OCI-LY7 (cell line): Measurements from ENCODE around the gene EFCAB11. TPM values are rescaled to one million over a fixed set of nuclear protein-coding genes. Genes with fewer than 3 reads are reported as not detected.

ENCODE experiments used
- BruUV-seq: library from RNA; stranded (reverse); fragments of 400-500 nt; replicated peaks from 2 replicates; lab custom pipeline; 2021; lab: Mats Ljungman, UMichigan
- CTCF ChIA-PET: fragments of 300-600 bp; sonication (Branson Sonifier 250); formaldehyde crosslinking; loops from one replicate; lab custom pipeline; 2022; ENCODE audit warnings: antibody characterized with exemption; ENCODE audit not compliant: unreplicated experiment; lab: Charles Lee
- POLR2A ChIA-PET: fragments of 300-600 bp; sonication (Branson Sonifier 250); formaldehyde crosslinking; loops from one replicate; lab custom pipeline; 2022; ENCODE audit warnings: antibody characterized with exemption; lab: Charles Lee
- DNase-seq: peaks from one replicate; pipeline ENCODE4 v3.0.0-alpha.2; 2015; ENCODE audit warnings: low spot score
- H2AFZ ChIP-seq: fragments of 200-600 bp; sonication (generic), shearing (Covaris generic); 2 replicates; pipeline ENCODE4 v1.6.1; 2014; ENCODE audit warnings: mild to moderate bottlenecking, antibody characterized with exemption, low read length, moderate library complexity
- H3K27ac ChIP-seq: fragments of 200-600 bp; sonication (generic); 2 replicates; pipeline ENCODE4 v1.5.1; 2014; ENCODE audit warnings: mixed run types, low read depth, mild to moderate bottlenecking, moderate library complexity, low read length, inconsistent platforms; ENCODE audit not compliant: poor library complexity, severe bottlenecking
- H3K36me3 ChIP-seq: fragments of 200-600 bp; sonication (generic); 2 replicates; pipeline ENCODE4 v1.6.1; 2014; ENCODE audit warnings: mild to moderate bottlenecking, antibody characterized with exemption, low read length, moderate library complexity, mixed read lengths; ENCODE audit not compliant: insufficient read depth
- H3K4me1 ChIP-seq: fragments of 200-600 bp; sonication (generic); 2 replicates; pipeline ENCODE4 v1.5.1; 2014; ENCODE audit warnings: mild to moderate bottlenecking, low read length; ENCODE audit not compliant: insufficient read depth, poor library complexity, severe bottlenecking
- H3K4me2 ChIP-seq: fragments of 200-600 bp; sonication (generic); 2 replicates; pipeline ENCODE4 v1.6.1; 2014; ENCODE audit warnings: mild to moderate bottlenecking, low read length
- H3K4me3 ChIP-seq: fragments of 200-600 bp; sonication (generic); 2 replicates; pipeline ENCODE4 v1.5.1; 2014; ENCODE audit warnings: mild to moderate bottlenecking, low read depth, low read length; ENCODE audit not compliant: poor library complexity, severe bottlenecking
- H3K79me2 ChIP-seq: fragments of 200-600 bp; sonication (generic); 2 replicates; pipeline ENCODE4 v1.6.1; 2016; ENCODE audit warnings: low read depth, mild to moderate bottlenecking, low read length, moderate library complexity, mixed read lengths; ENCODE audit not compliant: insufficient read depth
- H3K9me2 ChIP-seq: fragments of 200-600 bp; sonication (generic); 2 replicates; pipeline ENCODE4 v1.6.1; 2016; ENCODE audit warnings: mild to moderate bottlenecking, low read length, mixed read lengths; ENCODE audit not compliant: insufficient read depth
- H3K9me3 ChIP-seq: fragments of 200-600 bp; sonication (generic); 2 replicates; pipeline ENCODE4 v1.6.1; 2014; ENCODE audit warnings: mild to moderate bottlenecking, mixed run types, low read length, mixed read lengths
- H4K20me1 ChIP-seq: fragments of 200-600 bp; sonication (generic); 2 replicates; pipeline ENCODE4 v1.6.1; 2014; ENCODE audit warnings: mild to moderate bottlenecking, antibody characterized with exemption, low read length, moderate library complexity, mixed read lengths; ENCODE audit not compliant: insufficient read depth
- CTCF ChIP-seq: fragments of 200-600 bp; sonication (generic); conservative IDR thresholded peaks from 2 replicates; pipeline ENCODE4 v1.5.1; 2014; ENCODE audit warnings: mild to moderate bottlenecking, antibody characterized with exemption, low read length, moderate library complexity, mixed read lengths
- EZH2phosphoT487 ChIP-seq: fragments of 200-600 bp; sonication (generic); IDR thresholded peaks from 2 replicates; pipeline ENCODE4 v1.6.1; 2018; ENCODE audit warnings: low read depth, borderline replicate concordance, mild to moderate bottlenecking, mixed run types, antibody characterized with exemption, low read length, moderate library complexity, mixed read lengths
- intact Hi-C: fragments of 100-400 bp; cut with micrococcal nuclease; formaldehyde crosslinking; loops from one replicate; pipeline ENCODE4 v1.10.0; 2022; ENCODE audit not compliant: unreplicated experiment
- total RNA-seq, 2 experiments: library from RNA; depleted of rRNA in 1 of 2; stranded (reverse); fragments of >200 nt in 1 of 2; shearing (Covaris generic) in 1 of 2; gene quantifications; 2 replicates each; pipeline ENCODE4 v1.2.3, GENCODE V29; 2014 to 2022

EFCAB11 gene
- total RNA-seq, 2 experiments from 2014 or later = 9.3 to 29.5 TPM

DNA sequence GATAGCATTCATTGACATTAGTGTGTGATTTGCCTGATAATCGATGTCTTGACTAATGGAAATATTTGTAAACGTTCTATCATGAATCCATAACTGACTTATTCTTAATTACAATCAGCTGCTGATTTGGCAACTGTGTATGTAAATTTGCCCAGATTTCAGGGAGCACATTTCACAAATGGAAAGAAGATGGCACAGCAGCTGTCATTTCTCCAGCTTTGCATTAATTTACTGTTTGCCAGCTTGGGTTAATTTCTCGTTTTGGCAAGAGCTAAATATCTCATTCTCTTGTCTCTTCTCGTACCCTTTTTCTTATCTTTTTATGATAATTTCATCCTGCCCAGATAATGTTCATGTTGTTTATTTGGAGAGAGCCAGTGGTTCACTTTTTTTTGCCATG lies 24.1 kb upstream of the EFCAB11 start:
- H3K4me3 ChIP-seq = no peak overlapping the region
- ChIA-PET POLR2A (interaction anchor here (0.7 to 1.3 kb wide), 3 partner anchors 10 to 1298 kb away, joined by 3 read pairs; no protein-coding TSS in a partner anchor), CTCF (no interaction called here)
- intact Hi-C loops = no loop called here
- H2AFZ ChIP-seq = no peak overlapping the region
- H3K27ac ChIP-seq = no peak overlapping the region
- H4K20me1 ChIP-seq = no peaks in the 10 kb centered on the region
- no peaks in the 10 kb centered on the region for H3K79me2 ChIP-seq
- BruUV-seq = no TSS peak
- H3K9me3 ChIP-seq = no peaks in the 10 kb centered on the region
- DNase-seq = no peak
- no peaks in the 10 kb centered on the region for H3K9me2 ChIP-seq
- no peak overlapping the region for H3K4me2 ChIP-seq
- H3K36me3 ChIP-seq = peaks cover 97% of the 10 kb centered on the region
- TF ChIP-seq EZH2phosphoT487 (no peak), CTCF (no peak)
- no peaks in the 10 kb centered on the region for H3K4me1 ChIP-seq

DNA sequence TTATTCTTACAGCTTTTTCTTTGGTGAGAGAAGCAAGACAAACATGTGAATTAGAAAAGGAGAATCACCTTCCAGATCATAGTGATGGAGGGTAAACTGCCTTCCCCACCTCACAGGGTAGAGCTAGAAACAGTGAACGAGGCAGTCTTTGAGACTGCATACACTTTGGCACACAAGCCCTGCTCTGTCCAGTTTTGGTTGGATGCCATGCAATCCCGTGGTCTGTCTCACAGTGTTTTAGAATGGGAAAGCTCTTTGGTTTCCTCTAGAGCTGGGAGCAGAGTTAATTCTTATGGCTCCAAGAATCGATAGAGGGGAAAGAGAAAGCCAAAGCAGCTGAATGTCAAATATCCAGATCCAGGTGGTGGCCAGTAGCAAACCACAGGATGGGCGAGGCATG lies 23.1 kb upstream of the EFCAB11 start:
- peaks cover 97% of the 10 kb centered on the region for H3K36me3 ChIP-seq
- no peak overlapping the region for H3K27ac ChIP-seq
- ChIA-PET CTCF (no interaction called here), POLR2A (interaction anchor here (0.6 to 1.7 kb wide), 5 partner anchors 15 to 99 kb away, joined by 3 to 4 read pairs (median 3); no protein-coding TSS in a partner anchor)
- BruUV-seq = no TSS peak
- no peaks in the 10 kb centered on the region for H3K4me1 ChIP-seq
- H3K4me2 ChIP-seq = no peak overlapping the region
- TF ChIP-seq CTCF (no peak), EZH2phosphoT487 (no peak)
- DNase-seq = no peak
- intact Hi-C loops = no loop called here
- no peak overlapping the region for H2AFZ ChIP-seq
- no peaks in the 10 kb centered on the region for H3K9me2 ChIP-seq
- H3K79me2 ChIP-seq = no peaks in the 10 kb centered on the region
- H3K9me3 ChIP-seq = no peaks in the 10 kb centered on the region
- H4K20me1 ChIP-seq = 0 out of 2 replicates have a peak, but pooled peaks cover 4% of the 10 kb centered on the region
- no peak overlapping the region for H3K4me3 ChIP-seq

- TF ChIP-seq EZH2phosphoT487 (no peak), CTCF (peak; percentile 94)
- ChIA-PET POLR2A (interaction anchor here (2.2 kb wide), 1 partner anchor 10 kb away, joined by 6 read pairs; no protein-coding TSS in a partner anchor), CTCF (no interaction called here)
- no peaks in the 10 kb centered on the region for H3K79me2 ChIP-seq
- intact Hi-C loops = loop anchor here (1.0 kb wide), 1 partner anchor 262 kb away; no protein-coding TSS in a partner anchor
- peak; percentile 58 for DNase-seq
- 0 out of 2 replicates have a peak, but pooled peaks cover 5% of the 10 kb centered on the region for H4K20me1 ChIP-seq
- no peaks in the 10 kb centered on the region for H3K4me1 ChIP-seq
- no peaks in the 10 kb centered on the region for H3K9me2 ChIP-seq
- H3K4me3 ChIP-seq = no peak overlapping the region
- H3K4me2 ChIP-seq = no peak overlapping the region
- BruUV-seq = no TSS peak
- peaks cover 91% of the 10 kb centered on the region for H3K36me3 ChIP-seq
- H3K9me3 ChIP-seq = no peaks in the 10 kb centered on the region
- H3K27ac ChIP-seq = no peak overlapping the region
- no peak overlapping the region for H2AFZ ChIP-seq
Observed at GRCh38 chr14:89973234-89973823, 18.8 kb upstream of the EFCAB11 start.
